Femur (tissue), 1 donor: ENCODE results near the gene GPR65.
"Not testable (repeated sequence)": the region's sequence is repeated elsewhere in the genome, so short reads cannot be mapped to it uniquely, and the experiment has no call there.

ENCODE experiments used
- DNase-seq: peaks from one replicate; pipeline ENCODE4 v3.0.0-alpha.2; 2017

Gene GPR65

DNA sequence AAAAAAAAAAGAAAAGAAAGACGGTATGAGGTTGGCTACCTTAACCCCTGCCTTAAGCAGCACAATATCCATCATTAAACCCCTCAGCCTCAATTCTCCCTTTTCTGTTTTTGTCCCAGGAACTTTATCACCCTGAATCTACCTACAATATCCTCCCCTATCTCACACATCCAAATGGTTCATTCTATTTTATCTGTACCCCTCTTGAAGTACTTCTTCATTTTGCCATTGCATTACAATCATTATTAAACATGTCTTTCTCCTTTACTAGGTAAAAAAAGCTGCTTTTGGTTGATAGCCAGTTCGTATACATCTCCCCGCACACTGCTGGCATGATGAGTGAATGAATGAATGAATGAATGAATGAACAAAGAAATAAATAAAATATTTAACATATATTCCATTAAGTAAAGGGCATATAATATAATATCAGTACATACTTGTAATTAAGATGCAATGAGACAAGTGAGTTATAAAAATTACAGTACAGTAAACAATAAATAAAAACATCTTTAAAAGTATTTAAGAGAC, 364 bp upstream of the GPR65 start:
- DNase-seq = no peak

GRCh38 chr14:88005978-88006851, 1.3 kb downstream of the GPR65 start:
- DNase-seq = no peak

- DNase-seq = no peak
Observed at GRCh38 chr14:88007608-88008007, 2.7 kb downstream of the GPR65 start.

DNA sequence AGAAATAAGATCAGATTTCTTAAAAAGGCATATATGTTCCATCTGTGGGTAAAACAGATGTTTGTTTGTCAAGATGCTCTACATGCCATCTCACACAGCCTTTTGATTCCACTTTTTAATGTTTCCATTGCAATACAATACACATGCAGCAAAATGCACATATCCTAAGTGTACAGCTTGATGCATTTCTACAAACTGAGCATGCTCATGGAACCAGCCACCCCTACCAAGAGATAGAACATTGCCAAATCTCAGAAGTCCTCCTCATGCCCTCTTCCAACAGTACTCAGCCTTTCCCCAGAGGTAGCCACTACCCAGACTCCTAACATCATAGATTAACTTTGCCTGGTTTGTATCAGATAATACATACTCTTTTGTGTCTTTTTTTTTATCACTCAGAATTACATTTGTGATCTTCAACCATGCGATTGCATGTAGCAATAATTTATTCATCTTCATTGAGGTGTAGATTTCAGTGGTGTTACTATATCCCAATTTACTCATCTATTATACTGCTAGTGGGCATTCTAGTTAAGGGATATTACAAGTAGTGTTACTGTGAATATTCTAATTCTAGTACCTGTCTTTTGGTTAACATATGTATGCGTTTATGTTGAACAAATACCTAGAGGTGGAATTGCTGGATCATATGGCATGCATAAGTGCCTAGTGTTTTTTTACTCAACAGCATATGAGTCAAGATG, 3.3 kb downstream of the GPR65 start:
- DNase-seq = no peak

DNA sequence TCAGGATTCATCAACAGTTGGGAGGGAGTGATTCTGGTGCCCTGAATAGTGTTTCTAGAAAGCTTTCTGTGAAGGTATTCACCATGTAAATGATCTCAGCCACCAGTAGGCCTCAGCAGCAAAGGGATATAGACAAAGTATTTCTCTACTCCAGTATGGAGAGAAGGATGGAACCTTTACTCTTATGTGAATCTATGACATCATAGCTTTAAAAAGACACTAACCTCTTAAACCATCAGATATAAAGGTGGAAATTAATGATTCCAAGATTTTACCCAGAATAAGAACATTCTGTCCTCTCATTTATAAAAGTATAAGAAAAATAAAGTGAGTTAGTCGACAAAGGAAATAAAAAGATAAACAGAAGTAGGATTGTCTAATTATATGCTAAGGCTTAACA, 4.6 kb downstream of the GPR65 start:
- DNase-seq = no peak

- DNase-seq = no peak
Observed at GRCh38 chr14:88010331-88010730, 5.4 kb downstream of the GPR65 start.

DNA sequence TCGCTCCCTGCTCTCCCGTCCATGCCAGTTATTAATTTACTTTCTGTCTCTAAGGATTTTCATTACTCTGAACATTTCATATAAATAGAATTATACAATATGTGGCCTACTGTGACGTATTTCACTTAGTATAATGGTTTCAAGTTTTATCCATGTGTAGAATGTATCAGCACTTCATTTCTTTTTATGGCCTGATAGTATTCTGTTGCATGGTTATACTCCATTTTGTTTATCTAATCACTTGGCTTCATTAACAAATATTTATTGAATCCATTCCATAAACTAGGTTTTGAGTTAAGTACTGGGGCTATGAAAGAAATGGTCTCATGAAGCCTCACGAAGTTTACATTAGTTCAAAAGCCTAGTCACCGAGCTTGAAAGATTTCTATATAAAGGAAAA, 7.6 kb downstream of the GPR65 start:
- no peak for DNase-seq

DNA sequence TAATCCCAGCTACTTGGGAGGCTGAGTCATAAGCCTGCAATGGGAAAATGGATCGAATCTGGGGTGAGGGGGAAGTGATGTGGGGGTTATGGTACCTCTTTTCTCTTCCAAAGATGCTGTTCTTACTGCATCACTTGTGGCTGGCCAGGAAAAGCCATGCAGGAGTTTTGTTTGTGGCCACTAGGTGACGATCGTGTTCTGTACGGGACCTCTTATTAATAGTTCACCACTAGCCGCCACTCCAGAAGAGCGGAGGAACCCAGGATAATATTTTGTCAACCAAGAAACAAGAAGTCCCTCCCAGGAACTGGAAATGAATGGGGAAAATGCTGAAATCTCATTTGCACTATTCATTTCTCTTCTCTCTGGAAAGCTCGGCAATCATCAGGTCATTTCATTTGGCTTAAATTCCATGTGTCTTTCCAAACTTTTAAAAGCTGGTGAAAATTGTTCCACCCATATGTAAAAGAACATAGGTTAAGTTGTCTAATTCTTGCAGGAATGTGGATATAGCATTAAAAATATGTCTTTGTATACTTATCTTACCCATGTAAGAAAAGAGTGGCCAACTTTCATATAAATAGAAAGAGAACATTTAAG, 8.9 kb downstream of the GPR65 start:
- peak; percentile 77 for DNase-seq

DNA sequence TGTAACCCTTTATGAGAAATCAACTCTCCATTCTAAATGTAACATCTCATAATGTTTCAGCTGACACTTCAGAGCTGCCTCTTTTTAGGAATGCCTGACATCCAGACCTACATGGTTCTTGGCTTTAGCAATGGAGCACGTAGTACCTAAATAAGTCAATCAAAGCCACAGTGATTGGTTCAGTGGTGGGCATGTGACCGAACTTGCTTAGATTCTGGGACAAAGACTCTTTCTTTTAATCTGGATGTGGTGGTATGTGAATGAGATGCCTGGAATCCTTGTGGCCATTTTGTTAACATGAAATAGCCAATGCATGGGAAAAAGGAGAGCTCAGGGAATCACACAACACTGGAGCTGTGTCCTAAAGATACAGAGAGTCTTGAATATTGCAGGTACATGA, 11.8 kb downstream of the GPR65 start:
- no peak for DNase-seq

DNA sequence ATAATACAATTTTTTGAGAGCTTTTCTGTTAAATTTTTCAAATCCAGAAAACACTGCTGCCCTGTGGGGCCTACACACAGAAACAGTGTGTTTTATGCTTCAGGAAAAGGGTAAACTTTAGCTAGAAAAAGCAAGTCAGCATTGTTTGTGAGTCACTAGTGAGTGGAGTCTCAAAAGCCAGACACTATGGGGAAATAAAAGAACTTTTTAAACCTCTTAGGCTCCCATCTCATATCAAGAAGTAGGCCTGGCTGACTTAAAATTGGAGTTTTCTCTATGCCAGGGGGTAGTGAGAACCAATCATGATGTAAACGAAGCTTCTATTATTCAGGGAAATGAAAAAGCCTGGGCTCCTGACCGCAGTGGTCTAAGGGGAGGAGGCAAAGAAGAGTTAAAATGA, 12.6 kb downstream of the GPR65 start:
- DNase-seq = no peak

GRCh38 chr14:88023658-88024187, 18.8 kb downstream of the GPR65 start:
- no peak for DNase-seq

DNA sequence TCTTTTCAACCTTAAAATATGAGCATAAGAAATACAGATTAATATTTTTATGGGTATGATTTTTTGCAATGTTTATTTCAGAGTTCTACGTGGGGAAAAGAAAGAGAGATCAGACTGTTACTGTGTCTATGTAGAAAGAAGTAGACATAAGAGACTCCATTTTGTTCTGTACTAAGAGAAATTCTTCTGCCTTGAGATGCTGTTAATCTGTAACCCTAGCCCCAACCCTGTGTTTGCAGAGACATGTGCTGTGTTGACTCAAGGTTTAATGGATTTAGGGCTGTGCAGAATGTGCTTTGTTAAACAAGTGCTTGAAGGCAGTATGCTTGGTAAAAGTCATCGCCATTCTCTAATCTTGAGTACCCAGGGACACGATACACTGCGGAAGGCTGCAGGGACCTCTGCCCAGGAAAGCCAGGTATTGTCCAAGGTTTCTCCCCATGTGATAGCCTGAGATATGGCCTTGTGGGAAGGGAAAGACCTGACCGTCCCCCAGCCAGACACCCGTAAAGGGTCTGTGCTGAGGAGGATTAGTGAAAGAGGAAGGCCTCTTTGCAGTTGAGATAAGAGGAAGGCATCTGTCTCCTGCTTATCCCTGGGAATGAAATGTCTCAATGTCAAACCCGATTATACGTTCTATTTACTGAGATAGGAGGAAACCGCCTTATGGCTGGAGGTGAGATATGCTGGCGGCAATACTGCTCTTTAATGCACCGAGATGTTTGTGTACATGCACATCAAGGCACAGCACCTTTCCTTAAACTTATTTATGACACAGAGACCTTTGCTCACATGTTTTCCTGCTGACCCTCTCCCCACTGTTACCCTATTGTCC, 19.5 kb downstream of the GPR65 start:
- not testable (repeated sequence) for DNase-seq

DNA sequence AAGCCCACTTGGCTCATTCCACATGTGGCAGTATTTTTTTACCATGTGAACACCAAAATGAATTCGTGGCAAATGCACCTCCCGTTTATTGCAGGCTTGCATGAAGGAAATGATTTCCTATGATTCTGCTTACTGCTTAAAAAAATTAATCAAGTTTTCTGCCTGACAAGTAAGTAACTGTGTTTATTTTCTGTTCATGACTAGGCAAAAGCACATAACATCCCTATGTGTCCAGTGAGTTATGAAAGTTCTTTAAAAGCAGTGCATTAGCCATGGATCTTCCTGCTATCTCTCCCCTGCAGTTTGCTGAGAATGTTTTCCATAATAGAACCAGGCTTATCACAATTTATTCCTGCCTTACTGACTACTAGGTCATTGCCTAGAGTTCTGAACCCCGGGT, 20.4 kb downstream of the GPR65 start:
- DNase-seq = no peak

- DNase-seq = no peak
Observed at GRCh38 chr14:88026890-88027289, 22.0 kb downstream of the GPR65 start.

GRCh38 chr14:88029500-88029899, 24.6 kb downstream of the GPR65 start:
- no peak for DNase-seq

DNA sequence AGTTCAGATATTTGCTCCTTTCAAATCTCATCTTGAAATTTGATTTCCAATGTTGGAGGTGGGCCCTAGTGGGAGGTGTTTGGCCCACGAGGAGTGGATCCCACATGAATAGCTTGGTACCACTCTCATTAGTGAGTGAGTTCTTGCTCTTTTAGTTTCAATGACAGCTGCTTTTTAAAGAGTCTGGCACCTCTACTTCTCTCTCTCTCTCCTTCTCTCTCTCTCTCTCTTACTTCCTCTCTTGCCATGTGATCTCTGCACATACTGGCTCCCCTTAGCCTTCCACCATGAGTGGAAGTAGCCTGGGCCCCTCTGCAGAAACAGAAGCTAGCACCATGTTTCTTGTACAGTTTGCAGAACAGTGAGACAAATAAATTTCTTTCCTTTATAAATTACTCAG, 25.1 kb downstream of the GPR65 start:
- no peak for DNase-seq

- no peak for DNase-seq
Observed at GRCh38 chr14:88030892-88031291, 26.0 kb downstream of the GPR65 start.

- DNase-seq = no peak
Observed at GRCh38 chr14:88032373-88032772, 27.4 kb downstream of the GPR65 start.

- DNase-seq = no peak
Observed at GRCh38 chr14:88034076-88034475, 29.1 kb downstream of the GPR65 start.

GRCh38 chr14:88036422-88036821, 31.5 kb downstream of the GPR65 start:
- DNase-seq = no peak

DNA sequence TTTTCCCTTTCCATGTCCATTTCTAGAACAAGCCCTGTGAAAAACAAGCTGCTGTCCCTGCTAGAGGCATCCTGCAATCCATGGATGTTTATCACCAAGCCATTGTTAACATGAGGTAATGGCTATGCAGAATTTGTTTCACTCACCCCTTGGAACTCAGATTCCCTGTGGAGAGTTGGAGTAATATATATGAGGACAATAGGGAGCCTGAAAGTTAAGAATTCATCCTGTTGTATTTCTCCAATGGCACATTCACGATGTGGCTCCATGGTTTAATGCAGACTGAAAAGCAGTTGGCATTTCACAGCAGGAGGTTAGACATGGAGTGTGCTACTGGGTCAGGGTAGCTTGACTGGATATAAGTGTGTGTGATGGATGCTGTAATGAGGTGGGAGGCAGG, 32.4 kb downstream of the GPR65 start:
- no peak for DNase-seq

DNA sequence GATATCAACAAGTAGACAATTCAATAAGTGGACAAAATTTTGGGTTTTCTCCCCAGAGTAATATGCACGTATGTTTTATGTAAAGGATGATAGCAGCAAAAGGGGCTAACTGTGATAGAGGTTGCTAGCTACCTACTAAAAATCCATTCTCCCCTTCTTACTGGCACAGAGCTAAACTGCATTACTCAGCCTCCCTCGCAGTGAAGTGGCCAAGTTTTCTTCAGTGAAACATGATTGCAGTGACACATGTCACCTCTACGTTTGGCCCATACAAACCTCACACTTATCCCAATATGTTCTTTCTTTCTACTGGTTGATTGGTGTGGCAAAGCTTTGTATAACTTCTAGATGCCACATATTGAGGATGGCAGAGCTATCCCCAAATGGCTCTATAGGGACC, 34.3 kb downstream of the GPR65 start:
- DNase-seq = no peak

- no peak for DNase-seq
Observed at GRCh38 chr14:88040146-88040545, 35.2 kb downstream of the GPR65 start.
